Measurements from ENCODE around the gene PRSS27.
A peak's percentile ranks its signal among the peaks of the same experiment; 100 is the strongest.
"Not testable (repeated sequence)": the region's sequence is repeated elsewhere in the genome, so short reads cannot be mapped to it uniquely, and the experiment has no call there.

The PRSS27 gene

GRCh38 chr16:2692251-2692947 is 27.6 kb downstream of the PRSS27 start:
- no peak for DNase-seq

- DNase-seq = no peak
Observed at GRCh38 chr16:2691491-2692248, 28.4 kb downstream of the PRSS27 start.

- DNase-seq = no peak
Observed at GRCh38 chr16:2690852-2691251, 29.2 kb downstream of the PRSS27 start.

- DNase-seq = no peak
Observed at GRCh38 chr16:2689968-2690801, 29.8 kb downstream of the PRSS27 start.

GRCh38 chr16:2689422-2689821 is 30.6 kb downstream of the PRSS27 start:
- not testable (repeated sequence) for DNase-seq

- DNase-seq = no peak
Observed at GRCh38 chr16:2687531-2688308, 32.3 kb downstream of the PRSS27 start.

- DNase-seq = no peak
Observed at GRCh38 chr16:2686912-2687507, 33.0 kb downstream of the PRSS27 start.

GRCh38 chr16:2686075-2686474 is 33.9 kb downstream of the PRSS27 start:
- not testable (repeated sequence) for DNase-seq

- DNase-seq = not testable (repeated sequence)
Observed at GRCh38 chr16:2683041-2683440, 37.0 kb downstream of the PRSS27 start.

- peak; percentile 97 for DNase-seq
Observed at GRCh38 chr16:2682209-2683021, 37.6 kb downstream of the PRSS27 start, which contains the start of gene KCTD5. Gene KCTD5, plus strand, starts transcription at chr16:2682523. Its CDS starts 26 bp downstream, at chr16:2682549.

- not testable (repeated sequence) for DNase-seq
Observed at GRCh38 chr16:2680360-2680759, 39.7 kb downstream of the PRSS27 start.

GRCh38 chr16:2679902-2680301 is 40.1 kb downstream of the PRSS27 start:
- not testable (repeated sequence) for DNase-seq

GRCh38 chr16:2678206-2678965 is 41.6 kb downstream of the PRSS27 start:
- not testable (repeated sequence) for DNase-seq

- DNase-seq = not testable (repeated sequence)
Observed at GRCh38 chr16:2676937-2677336, 43.1 kb downstream of the PRSS27 start.

- no peak for DNase-seq
Observed at GRCh38 chr16:2675714-2676113, 44.3 kb downstream of the PRSS27 start.

- DNase-seq = no peak
Observed at GRCh38 chr16:2675021-2675420, 45.0 kb downstream of the PRSS27 start.

- peak; percentile 96 for DNase-seq
Observed at GRCh38 chr16:2673066-2673999, 46.7 kb downstream of the PRSS27 start.

GRCh38 chr16:2671741-2672140 is 48.3 kb downstream of the PRSS27 start:
- no peak for DNase-seq

- DNase-seq = not testable (repeated sequence)
Observed at GRCh38 chr16:2671193-2671592, 48.8 kb downstream of the PRSS27 start.

Data from activated CD4-positive, CD25-positive, alpha-beta regulatory T cell treated with anti-CD3 and anti-CD28 coated beads, Interleukin-2, amount 50 U/mL, for 72 hours (primary cell).